GM18526 (cell line): ENCODE measurements around the gene PRPF40A.

Experiments used
- POLR2A ChIP-seq: IDR thresholded peaks from 3 replicates; pipeline ENCODE4 v1.6.1; 2011; ENCODE audit not compliant: insufficient read length; ENCODE audit errors: extremely low read depth

Gene PRPF40A

DNA sequence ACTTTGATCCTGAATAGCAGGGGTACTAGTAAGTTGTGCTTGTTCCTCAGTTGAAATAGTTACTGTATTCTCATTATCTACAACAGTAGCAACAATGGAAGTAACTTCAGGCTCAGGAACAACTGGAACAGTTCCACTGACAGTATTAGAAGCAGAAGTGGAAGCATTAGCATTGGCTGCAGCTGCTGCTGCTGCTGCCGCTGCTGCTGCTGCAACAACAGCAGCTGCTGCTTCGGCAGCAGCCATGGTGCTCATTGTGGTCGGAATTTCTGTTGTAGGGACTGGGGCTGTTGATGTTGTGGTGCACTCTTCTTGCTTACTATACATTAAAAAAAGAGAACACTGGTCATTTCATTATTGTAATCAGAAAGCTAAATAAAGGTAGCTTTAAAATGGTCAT is 40.8 kb downstream of the PRPF40A start:
- TF ChIP-seq POLR2A = no peak

GRCh38 chr2:152674334-152674733 is 42.9 kb downstream of the PRPF40A start:
- TF ChIP-seq POLR2A = no peak

DNA sequence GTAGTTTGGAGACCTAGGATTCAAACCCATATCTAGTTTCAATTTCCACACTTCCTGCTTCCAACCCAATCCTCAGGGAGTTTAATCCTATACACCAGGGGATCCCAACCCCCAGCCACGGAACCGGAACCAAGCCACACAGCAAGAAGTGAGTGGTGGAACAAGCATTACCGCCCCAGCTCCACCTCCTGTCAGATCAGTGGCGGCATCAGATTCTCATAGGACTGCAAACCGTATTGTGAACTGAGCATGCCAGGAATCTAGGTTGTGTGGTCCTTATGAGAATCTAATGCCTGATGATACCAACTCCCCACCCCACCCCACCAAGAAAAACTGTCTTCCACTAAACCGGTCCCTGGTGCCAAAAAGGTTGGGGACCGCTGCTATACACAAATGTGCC is 52.5 kb downstream of the PRPF40A start:
- no peak for TF ChIP-seq POLR2A

GRCh38 chr2:152661076-152661475 is 56.2 kb downstream of the PRPF40A start:
- no peak for TF ChIP-seq POLR2A

DNA sequence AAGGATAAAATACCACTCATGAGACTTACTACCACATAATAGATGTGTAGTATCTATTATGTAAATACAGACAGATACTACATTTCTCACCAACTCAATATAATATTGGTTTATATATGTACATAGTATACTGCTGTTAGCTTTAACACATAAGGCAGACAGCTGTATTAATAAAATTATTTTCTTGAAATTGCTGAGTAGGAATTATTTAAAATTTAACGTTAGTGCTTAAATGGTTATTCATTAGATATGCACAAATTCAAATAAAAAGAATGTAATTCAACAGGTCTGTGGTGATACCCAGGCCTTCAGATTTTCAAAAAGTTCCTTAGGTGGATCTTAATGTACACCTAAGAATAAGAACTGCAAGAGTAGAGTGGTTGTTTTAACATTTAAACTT is 59.0 kb downstream of the PRPF40A start:
- TF ChIP-seq POLR2A = no peak

DNA sequence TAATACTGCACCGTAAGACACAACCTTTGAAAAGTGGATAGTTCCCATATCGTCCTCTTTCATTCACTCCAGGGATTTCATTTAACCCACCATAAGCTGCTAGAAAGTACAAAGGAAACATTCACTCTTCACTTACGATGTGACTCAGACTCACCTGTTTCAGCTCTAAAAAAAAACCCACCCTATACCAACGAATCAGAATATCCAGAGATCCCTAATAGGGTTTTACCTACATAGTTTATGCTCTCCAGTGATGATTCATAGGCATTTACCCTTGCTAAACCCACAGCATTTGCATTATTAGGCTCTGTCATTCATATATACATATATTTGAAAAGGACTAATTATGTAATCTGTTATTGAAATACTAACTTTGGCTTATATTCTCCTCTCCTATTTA is 60.2 kb downstream of the PRPF40A start:
- no peak for TF ChIP-seq POLR2A

GRCh38 chr2:152655880-152656279 is 61.4 kb downstream of the PRPF40A start:
- no peak for TF ChIP-seq POLR2A

GRCh38 chr2:152651834-152652233 is 65.4 kb downstream of the PRPF40A start:
- no peak for TF ChIP-seq POLR2A

- TF ChIP-seq POLR2A = no peak
Observed at GRCh38 chr2:152650768-152651371, 66.4 kb downstream of the PRPF40A start.

- TF ChIP-seq POLR2A = no peak
Observed at GRCh38 chr2:152649997-152650396, 67.3 kb downstream of the PRPF40A start.

DNA sequence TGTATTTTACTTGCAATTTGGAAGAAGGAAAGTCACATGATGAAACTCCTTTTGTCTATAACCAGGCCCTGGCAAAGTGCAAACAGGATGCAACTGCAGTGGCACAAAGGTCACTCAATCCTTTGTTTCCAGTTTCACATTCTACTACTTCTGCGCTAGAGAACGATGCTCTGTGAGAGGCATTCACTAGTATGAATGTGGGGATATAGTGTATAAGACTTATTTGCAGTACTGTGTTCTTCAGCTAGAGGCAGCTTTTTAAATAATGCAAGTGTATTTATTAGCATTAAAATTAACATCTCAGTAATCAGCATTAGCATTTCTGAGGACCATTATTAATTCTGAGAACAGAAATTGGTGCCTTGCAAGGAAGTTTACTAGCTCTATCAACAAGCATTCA is 68.9 kb downstream of the PRPF40A start:
- TF ChIP-seq POLR2A = no peak

DNA sequence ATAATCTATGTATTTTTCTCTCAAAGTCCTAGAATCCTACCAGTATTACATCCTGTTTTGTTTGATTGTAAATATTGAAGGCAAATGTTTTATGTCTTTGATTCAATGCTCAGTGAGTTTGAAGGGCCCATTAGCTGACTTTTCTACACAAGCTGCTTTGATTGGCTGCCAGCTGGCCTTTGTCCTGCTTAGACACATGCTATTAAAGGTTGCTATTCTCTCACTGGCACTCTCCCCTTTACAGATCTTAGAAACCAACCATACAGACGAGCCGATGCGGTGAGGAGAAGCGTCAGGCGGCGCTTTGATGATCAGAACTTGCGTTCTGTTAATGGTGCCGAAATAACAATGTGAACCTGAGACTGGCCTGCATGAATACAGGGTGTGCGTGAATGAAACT is 69.7 kb downstream of the PRPF40A start:
- no peak for TF ChIP-seq POLR2A

DNA sequence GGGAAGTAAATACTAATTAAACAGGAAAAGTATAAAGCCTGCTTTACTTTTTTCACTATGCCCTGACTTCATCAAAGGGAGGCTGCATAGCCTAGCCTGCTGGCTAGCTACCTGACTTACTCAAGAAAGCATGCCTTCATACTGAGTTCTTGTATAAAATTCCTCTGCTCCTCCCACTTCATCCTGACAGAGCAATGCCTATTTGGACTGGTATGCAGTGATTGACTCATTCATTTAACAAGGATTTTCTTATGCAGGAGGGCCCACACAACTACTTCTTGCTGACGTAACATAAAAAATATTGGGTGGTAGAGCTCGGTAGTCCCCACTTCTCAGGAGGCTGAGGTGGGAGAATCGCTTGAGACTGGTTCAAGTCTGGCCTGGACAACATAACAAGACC is 70.5 kb downstream of the PRPF40A start:
- TF ChIP-seq POLR2A = no peak

- TF ChIP-seq POLR2A = no peak
Observed at GRCh38 chr2:152646264-152646663, 71.0 kb downstream of the PRPF40A start.

DNA sequence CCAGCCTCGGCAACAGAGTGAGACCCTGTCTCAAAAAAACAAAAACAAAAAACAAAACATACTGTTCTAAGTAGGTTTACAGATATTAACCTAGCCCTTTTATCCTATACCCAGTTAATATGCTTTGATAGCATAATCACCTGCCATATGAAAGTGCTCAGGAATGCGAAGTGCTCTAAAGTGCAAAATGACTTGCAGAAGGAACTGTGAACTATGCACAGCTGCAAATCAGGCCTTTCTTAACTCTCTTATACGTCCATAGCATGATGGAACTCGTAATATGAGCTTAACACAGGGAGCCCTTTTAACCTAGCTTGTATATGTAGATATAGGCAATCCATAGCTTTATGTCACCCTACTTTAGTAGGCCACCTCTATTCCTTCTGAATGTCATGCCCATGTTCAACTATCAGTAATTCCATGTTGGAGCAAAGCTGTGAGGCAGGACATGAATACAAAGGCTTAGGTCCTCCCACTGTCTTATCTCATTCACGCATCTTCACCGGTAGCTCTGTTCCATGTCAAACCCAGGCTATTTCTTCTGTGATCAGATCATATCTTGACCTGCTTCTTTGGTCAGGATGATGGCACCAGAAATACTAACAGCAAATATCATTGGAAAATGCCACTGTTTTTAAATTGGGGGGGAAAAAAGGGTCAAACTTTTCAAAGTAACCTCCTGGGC is 72.9 kb downstream of the PRPF40A start:
- TF ChIP-seq POLR2A = no peak

DNA sequence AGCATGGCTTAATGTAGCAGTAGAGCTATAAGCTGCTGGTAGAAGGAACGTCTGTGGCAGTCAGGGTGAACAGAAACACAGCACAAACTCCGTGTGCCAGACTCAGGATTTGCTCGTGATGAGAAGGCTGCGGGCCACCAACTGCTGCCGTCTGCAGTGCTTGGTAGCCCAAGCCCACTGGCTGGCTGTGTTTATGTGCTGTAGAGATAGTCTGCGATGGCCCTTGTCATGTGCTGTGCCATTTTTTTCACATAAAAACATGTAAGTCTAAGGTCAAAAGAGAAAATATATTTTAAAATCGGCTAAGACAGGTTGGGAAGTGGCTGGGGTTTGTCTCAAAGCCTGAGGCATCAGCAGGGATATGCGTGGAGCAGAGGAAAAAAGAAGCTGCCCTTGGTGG is 78.7 kb downstream of the PRPF40A start:
- no peak for TF ChIP-seq POLR2A

DNA sequence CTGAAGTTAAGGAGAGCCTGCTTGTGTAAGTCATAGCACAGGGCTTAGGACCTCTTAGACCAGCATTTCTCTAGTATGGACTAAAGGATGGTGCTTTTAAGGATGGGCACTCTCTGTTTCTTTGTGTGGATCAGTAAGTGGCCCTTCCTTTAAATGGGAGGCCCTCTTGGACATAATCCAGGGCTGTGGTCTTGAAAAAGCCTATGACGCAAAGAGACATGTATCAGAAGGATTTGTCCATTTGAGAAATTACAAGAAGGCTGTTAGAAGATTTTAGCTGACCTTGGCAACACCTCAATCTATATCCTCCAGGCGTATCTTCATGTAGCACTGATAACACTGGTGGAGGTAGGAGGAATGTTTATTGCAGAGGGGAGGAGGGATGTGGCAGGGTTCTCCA is 79.2 kb downstream of the PRPF40A start:
- no peak for TF ChIP-seq POLR2A

DNA sequence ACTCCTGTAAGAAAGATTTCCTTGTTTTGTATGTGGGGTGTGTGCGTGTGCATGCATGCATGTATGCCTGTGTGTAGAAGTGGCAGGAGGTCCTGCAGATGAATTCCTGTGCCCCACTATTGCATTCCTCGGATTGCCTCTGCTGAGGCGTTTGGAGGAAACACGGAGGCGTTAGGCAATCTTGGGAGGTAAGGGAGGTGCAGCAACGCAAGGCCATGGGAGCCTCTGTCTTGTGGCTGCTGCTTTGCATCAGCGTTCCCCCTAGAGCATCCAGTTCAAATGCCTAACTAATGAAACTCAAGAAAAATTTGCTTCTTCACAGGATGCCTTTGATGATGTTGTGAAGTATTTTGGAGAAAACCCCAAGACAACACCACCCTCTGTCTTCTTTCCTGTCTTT is 80.0 kb downstream of the PRPF40A start:
- TF ChIP-seq POLR2A = no peak
